Measurements from ENCODE around the gene ABCA2.

Gene ABCA2

DNA sequence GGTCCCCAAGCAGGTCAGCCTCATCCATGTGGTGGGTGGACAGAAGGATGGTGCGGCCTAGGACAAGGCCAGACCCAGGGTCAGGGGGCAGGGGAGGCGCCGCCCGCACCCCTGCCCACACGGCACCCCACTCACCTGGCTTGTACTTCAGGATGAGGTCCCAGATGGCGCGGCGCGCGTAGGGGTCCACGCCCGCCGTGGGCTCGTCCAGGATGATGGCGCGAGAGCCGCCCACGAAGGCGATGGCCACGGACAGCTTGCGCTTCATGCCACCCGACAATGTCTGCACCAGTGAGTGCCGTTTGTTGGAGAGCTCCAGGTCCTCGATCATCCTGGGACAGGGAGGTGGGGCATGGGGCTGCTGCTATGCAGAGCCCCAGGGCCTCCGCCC lies 12.5 kb downstream of the ABCA2 start:
- TF ChIP-seq SIN3A (IDR thresholded peaks at IDR 0.05; ENCODE audit: borderline replicate concordance, insufficient read depth, low read length), result no peak
- no peak for TF ChIP-seq FOXP2 (optimal IDR thresholded peaks at IDR 0.05; ENCODE audit: borderline replicate concordance, extremely low read depth, extremely low read length, insufficient read depth)
- no peak for TF ChIP-seq POLR2AphosphoS5 (IDR thresholded peaks at IDR 0.05; ENCODE audit: low read depth, low read length)

GRCh38 chr9:137014776-137015539 lies 13.1 kb downstream of the ABCA2 start:
- TF ChIP-seq SIN3A (IDR thresholded peaks at IDR 0.05; ENCODE audit: borderline replicate concordance, insufficient read depth, low read length), result no peak
- no peak for TF ChIP-seq TAF1 (IDR thresholded peaks at IDR 0.05; ENCODE audit: borderline replicate concordance, insufficient read depth, low read length)
- no peak for TF ChIP-seq FOXP2 (optimal IDR thresholded peaks at IDR 0.05; ENCODE audit: borderline replicate concordance, extremely low read depth, extremely low read length, insufficient read depth)
- TF ChIP-seq, protein P1, sequence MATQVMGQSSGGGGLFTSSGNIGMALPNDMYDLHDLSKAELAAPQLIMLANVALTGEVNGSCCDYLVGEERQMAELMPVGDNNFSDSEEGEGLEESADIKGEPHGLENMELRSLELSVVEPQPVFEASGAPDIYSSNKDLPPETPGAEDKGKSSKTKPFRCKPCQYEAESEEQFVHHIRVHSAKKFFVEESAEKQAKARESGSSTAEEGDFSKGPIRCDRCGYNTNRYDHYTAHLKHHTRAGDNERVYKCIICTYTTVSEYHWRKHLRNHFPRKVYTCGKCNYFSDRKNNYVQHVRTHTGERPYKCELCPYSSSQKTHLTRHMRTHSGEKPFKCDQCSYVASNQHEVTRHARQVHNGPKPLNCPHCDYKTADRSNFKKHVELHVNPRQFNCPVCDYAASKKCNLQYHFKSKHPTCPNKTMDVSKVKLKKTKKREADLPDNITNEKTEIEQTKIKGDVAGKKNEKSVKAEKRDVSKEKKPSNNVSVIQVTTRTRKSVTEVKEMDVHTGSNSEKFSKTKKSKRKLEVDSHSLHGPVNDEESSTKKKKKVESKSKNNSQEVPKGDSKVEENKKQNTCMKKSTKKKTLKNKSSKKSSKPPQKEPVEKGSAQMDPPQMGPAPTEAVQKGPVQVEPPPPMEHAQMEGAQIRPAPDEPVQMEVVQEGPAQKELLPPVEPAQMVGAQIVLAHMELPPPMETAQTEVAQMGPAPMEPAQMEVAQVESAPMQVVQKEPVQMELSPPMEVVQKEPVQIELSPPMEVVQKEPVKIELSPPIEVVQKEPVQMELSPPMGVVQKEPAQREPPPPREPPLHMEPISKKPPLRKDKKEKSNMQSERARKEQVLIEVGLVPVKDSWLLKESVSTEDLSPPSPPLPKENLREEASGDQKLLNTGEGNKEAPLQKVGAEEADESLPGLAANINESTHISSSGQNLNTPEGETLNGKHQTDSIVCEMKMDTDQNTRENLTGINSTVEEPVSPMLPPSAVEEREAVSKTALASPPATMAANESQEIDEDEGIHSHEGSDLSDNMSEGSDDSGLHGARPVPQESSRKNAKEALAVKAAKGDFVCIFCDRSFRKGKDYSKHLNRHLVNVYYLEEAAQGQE (IDR thresholded peaks at IDR 0.05; ENCODE audit: insufficient read depth in 1 of 2, low read depth in 2 of 2, low read length in 2 of 2), result no peak
- no peak for TF ChIP-seq POLR2AphosphoS5 (IDR thresholded peaks at IDR 0.05; ENCODE audit: low read depth, low read length)

DNA sequence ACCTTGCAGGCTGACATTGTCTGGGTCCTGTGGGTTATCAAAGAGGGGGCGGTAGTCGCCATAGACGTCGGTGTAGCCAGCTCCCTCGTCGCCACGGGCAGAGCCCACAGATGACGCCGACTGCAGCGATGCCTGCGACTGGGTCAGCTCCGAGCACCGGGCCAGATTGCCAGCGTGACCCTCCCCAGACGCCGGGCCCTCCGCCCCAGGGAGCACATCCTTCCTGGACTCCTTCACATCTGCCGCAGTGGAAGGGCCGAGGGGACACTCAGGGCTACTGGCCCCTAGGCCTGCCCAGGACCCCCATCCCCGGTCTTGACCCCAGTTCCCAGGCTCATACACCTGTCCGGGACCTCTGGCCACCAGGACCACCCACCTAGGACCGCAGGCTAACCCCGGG lies 13.9 kb downstream of the ABCA2 start:
- no peak for TF ChIP-seq TAF1 (IDR thresholded peaks at IDR 0.05; ENCODE audit: borderline replicate concordance, insufficient read depth, low read length)
- no peak for TF ChIP-seq SIN3A (IDR thresholded peaks at IDR 0.05; ENCODE audit: borderline replicate concordance, insufficient read depth, low read length)
- TF ChIP-seq FOXP2 (optimal IDR thresholded peaks at IDR 0.05; ENCODE audit: borderline replicate concordance, extremely low read depth, extremely low read length, insufficient read depth), result no peak
- TF ChIP-seq, protein P1 (IDR thresholded peaks at IDR 0.05; ENCODE audit: insufficient read depth in 1 of 2, low read depth in 2 of 2, low read length in 2 of 2), result no peak
- no peak for TF ChIP-seq POLR2AphosphoS5 (IDR thresholded peaks at IDR 0.05; ENCODE audit: low read depth, low read length)

DNA sequence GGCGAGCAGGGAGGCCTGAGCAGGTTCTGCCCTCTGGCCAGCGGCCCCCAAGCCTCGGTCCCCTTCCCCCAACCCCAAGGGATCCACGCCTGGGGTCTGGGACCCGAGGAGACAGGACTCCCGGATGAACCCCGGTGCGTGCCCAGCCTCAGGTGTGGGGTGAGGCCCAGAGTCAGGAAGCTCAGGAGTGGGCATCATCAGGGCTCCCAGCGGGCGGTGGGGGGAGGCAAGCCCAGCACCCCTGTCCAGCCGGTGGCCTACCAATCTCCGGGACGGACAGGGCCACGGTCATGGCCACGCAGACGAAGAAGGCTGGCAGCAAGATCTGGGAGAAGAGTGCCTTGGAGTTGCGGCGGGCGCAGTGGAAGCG lies 14.5 kb downstream of the ABCA2 start:
- TF ChIP-seq, protein P1 (IDR thresholded peaks at IDR 0.05; ENCODE audit: insufficient read depth in 1 of 2, low read depth in 2 of 2, low read length in 2 of 2), result no peak
- no peak for TF ChIP-seq TAF1 (IDR thresholded peaks at IDR 0.05; ENCODE audit: borderline replicate concordance, insufficient read depth, low read length)
- TF ChIP-seq SIN3A (IDR thresholded peaks at IDR 0.05; ENCODE audit: borderline replicate concordance, insufficient read depth, low read length), result no peak
- no peak for TF ChIP-seq FOXP2 (optimal IDR thresholded peaks at IDR 0.05; ENCODE audit: borderline replicate concordance, extremely low read depth, extremely low read length, insufficient read depth)
- no peak for TF ChIP-seq POLR2AphosphoS5 (IDR thresholded peaks at IDR 0.05; ENCODE audit: low read depth, low read length)

DNA sequence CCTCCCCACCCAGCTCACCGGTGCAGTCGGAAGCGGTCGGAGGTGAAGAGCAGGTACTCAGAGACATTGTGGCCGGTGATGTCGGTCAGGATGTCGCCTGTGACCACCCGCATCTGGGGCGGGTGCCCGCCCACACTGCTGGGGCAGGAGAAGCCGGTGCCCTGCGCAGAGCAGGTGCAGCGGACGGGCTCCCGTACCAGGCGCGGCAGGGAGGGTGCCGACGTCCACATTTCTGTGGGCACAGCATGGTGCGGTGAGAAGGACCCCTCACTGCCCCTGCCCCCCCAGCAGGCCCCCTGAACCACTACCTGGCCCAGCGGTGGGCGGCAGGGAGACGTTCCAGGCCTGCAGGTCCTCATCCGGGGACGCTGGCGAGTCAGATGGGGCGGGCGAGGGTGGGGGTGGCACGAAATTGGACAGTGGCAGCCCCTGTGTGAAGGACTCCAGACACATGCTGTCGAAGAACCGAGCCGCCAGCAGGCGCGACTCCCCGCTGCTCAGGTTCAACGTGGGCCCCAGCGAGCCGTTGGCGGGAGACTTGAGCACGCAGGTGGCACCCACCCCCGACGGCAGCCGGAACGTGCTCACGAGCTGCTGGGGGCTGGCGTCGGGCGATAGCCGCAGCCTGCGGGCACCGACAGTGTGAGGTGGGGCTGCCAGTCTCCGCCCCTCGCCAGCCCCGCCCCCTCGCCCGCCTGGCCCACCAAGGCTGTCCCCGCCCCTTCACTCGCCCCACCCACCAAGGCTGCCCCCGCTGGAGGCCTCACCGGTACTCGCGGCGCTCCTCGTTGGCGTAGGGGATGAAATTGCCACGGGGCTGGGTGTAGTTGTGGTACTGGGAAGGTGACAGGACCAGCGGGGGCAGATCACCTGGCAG lies 15.1 kb downstream of the ABCA2 start:
- TF ChIP-seq SIN3A (IDR thresholded peaks at IDR 0.05; ENCODE audit: borderline replicate concordance, insufficient read depth, low read length), result no peak
- no peak for TF ChIP-seq TAF1 (IDR thresholded peaks at IDR 0.05; ENCODE audit: borderline replicate concordance, insufficient read depth, low read length)
- TF ChIP-seq, protein P1 (IDR thresholded peaks at IDR 0.05; ENCODE audit: insufficient read depth in 1 of 2, low read depth in 2 of 2, low read length in 2 of 2), result no peak

Data from PFSK-1 (cell line).